Measurements from ENCODE around the gene DYRK1A. TPM values are rescaled to one million over a fixed set of nuclear protein-coding genes. Genes with fewer than 3 reads are reported as not detected.

Gene DYRK1A
- polyA plus RNA-seq, 1 donor (not counting 4 experiments of a cell fraction or from before 2014, with no cell fraction given), result 25.3 TPM

- no peak overlapping the region for H3K4me2 ChIP-seq (ENCODE audit: control insufficient read depth, extremely low read depth, insufficient read depth, low read depth, low read length)
- H2AFZ ChIP-seq (ENCODE audit: control insufficient read depth, low read length), result no peak overlapping the region
- dilution Hi-C loops (cut with MboI; ENCODE audit: extremely low pct_ligation_motif_present, low sequenced_read_pairs), result no loop called here
- DNase-seq (ENCODE audit: low read depth, low spot score) (no peak), FAIRE-seq (no peak)
- H3K4me3 ChIP-seq (ENCODE audit: control insufficient read depth in 2 of 3, extremely low read depth in 1 of 3, insufficient read depth in 2 of 3, low read depth in 1 of 3, low read length in 3 of 3), result no peak overlapping the region
- H3K27me3 ChIP-seq (ENCODE audit: control insufficient read depth, extremely low read depth, insufficient read depth, low read length), result no peaks in the 10 kb centered on the region
- H3K9me3 ChIP-seq (ENCODE audit: control insufficient read depth, low read depth, low read length), result no peaks in the 10 kb centered on the region
- peaks cover 1% of the 10 kb centered on the region for H3K9me1 ChIP-seq (ENCODE audit: control insufficient read depth, extremely low read depth, insufficient read depth, low read length)
- H4K20me1 ChIP-seq (ENCODE audit: control insufficient read depth, extremely low read depth, insufficient read depth, low read length), result no peaks in the 10 kb centered on the region
- no peak overlapping the region for H3K27ac ChIP-seq (ENCODE audit: control insufficient read depth, insufficient read depth, low read length)
- TF ChIP-seq EZH2 (IDR thresholded peaks at IDR 0.05; ENCODE audit: low read length) (no peak), CTCF (optimal IDR thresholded peaks at IDR 0.05 in 1 of 3, IDR thresholded peaks at IDR 0.05 in 1 of 3, conservative IDR thresholded peaks at IDR 0.05 in 1 of 3; ENCODE audit: extremely low read depth in 1 of 3, insufficient read depth in 2 of 3, low read length in 3 of 3) (no peak)
- peaks cover 3 to 4% of the 10 kb centered on the region in 2 experiments for H3K36me3 ChIP-seq (ENCODE audit: control insufficient read depth in 2 of 2, extremely low read depth in 1 of 2, insufficient read depth in 2 of 2, low read length in 2 of 2)
- H3K4me1 ChIP-seq (ENCODE audit: control insufficient read depth, extremely low read depth, insufficient read depth, low read length), result no peaks in the 10 kb centered on the region
- peaks cover 3% of the 10 kb centered on the region for H3K79me2 ChIP-seq (ENCODE audit: control insufficient read depth, insufficient read depth, low read length)
- H3K9ac ChIP-seq (ENCODE audit: control insufficient read depth, extremely low read depth, insufficient read depth, low read length), result no peak overlapping the region
Observed at GRCh38 chr21:37489553-37489952, 123.0 kb downstream of the DYRK1A start.

GRCh38 chr21:37490084-37490483, 123.5 kb downstream of the DYRK1A start:
- DNase-seq (ENCODE audit: low read depth, low spot score) (no peak), FAIRE-seq (no peak)
- Histone ChIP-seq H2AFZ (ENCODE audit: control insufficient read depth, low read length) (no peak overlapping the region), H3K4me2 (ENCODE audit: control insufficient read depth, extremely low read depth, insufficient read depth, low read depth, low read length) (no peak overlapping the region), H3K79me2 (ENCODE audit: control insufficient read depth, insufficient read depth, low read length) (no peaks in the 10 kb centered on the region), H3K9me1 (ENCODE audit: control insufficient read depth, extremely low read depth, insufficient read depth, low read length) (no peaks in the 10 kb centered on the region), H3K27me3 (ENCODE audit: control insufficient read depth, extremely low read depth, insufficient read depth, low read length) (no peaks in the 10 kb centered on the region), H3K9ac (ENCODE audit: control insufficient read depth, extremely low read depth, insufficient read depth, low read length) (no peak overlapping the region), H3K9me3 (ENCODE audit: control insufficient read depth, low read depth, low read length) (no peaks in the 10 kb centered on the region), H3K4me3 (ENCODE audit: control insufficient read depth in 2 of 3, extremely low read depth in 1 of 3, insufficient read depth in 2 of 3, low read depth in 1 of 3, low read length in 3 of 3) (no peak overlapping the region), H4K20me1 (ENCODE audit: control insufficient read depth, extremely low read depth, insufficient read depth, low read length) (no peaks in the 10 kb centered on the region), H3K36me3 (ENCODE audit: control insufficient read depth in 2 of 2, extremely low read depth in 1 of 2, insufficient read depth in 2 of 2, low read length in 2 of 2) (peaks cover 3 to 4% of the 10 kb centered on the region in 2 experiments), H3K27ac (ENCODE audit: control insufficient read depth, insufficient read depth, low read length) (no peak overlapping the region), H3K4me1 (ENCODE audit: control insufficient read depth, extremely low read depth, insufficient read depth, low read length) (no peaks in the 10 kb centered on the region)
- TF ChIP-seq EZH2 (IDR thresholded peaks at IDR 0.05; ENCODE audit: low read length) (no peak), CTCF (optimal IDR thresholded peaks at IDR 0.05 in 1 of 3, IDR thresholded peaks at IDR 0.05 in 1 of 3, conservative IDR thresholded peaks at IDR 0.05 in 1 of 3; ENCODE audit: extremely low read depth in 1 of 3, insufficient read depth in 2 of 3, low read length in 3 of 3) (no peak)
- dilution Hi-C loops (cut with MboI; ENCODE audit: extremely low pct_ligation_motif_present, low sequenced_read_pairs), result no loop called here
